Thymus (tissue), 14 donors: ENCODE results near the gene VHLL. TPM values are rescaled to one million over a fixed set of nuclear protein-coding genes. Genes with fewer than 3 reads are reported as not detected.
"Not testable (repeated sequence)": the region's sequence is repeated elsewhere in the genome, so short reads cannot be mapped to it uniquely, and the experiment has no call there.

ENCODE experiments used
- DNase-seq, 9 donors: peaks; one replicate each; pipeline ENCODE4 v3.0.0-alpha.2; 2013; ENCODE audit warnings: low spot score in 9 of 9, low read depth in 6 of 9, missing footprints in 1 of 9
- H3K27ac ChIP-seq, 2 donors: one replicate each; pipeline ENCODE4 v1.5.1; 2013; ENCODE audit warnings: control low read depth in 1 of 2, low read depth in 1 of 2, low read length in 1 of 2, mild to moderate bottlenecking in 1 of 2, moderate library complexity in 1 of 2
- H3K27me3 ChIP-seq, 2 donors: one replicate each; pipeline ENCODE4 v1.5.1; 2013; ENCODE audit warnings: low read length in 1 of 2; ENCODE audit not compliant: control insufficient read depth in 2 of 2, insufficient read depth in 1 of 2
- H3K36me3 ChIP-seq, 2 donors: one replicate each; pipeline ENCODE4 v1.5.1; 2013; ENCODE audit warnings: low read length in 1 of 2, mild to moderate bottlenecking in 1 of 2, moderate library complexity in 1 of 2; ENCODE audit not compliant: control insufficient read depth in 2 of 2, insufficient read depth in 2 of 2
- H3K4me1 ChIP-seq, 2 donors: one replicate each; pipeline ENCODE4 v1.5.1; 2013; ENCODE audit warnings: low read length in 2 of 2; ENCODE audit not compliant: control insufficient read depth in 2 of 2, insufficient read depth in 2 of 2
- H3K4me3 ChIP-seq, 2 donors: one replicate each; pipeline ENCODE4 v1.5.1; 2013; ENCODE audit warnings: low read length in 2 of 2, control low read depth in 1 of 2, mild to moderate bottlenecking in 1 of 2
- H3K9me3 ChIP-seq, 2 donors: one replicate each; pipeline ENCODE4 v1.5.1; 2013; ENCODE audit warnings: low read length in 1 of 2, mild to moderate bottlenecking in 1 of 2; ENCODE audit not compliant: control insufficient read depth in 2 of 2, insufficient read depth in 1 of 2
- WGBS: extraction: QIAGEN DNeasy Blood & Tissue Kit; methylation state at CpG from one replicate; pipeline ENCODE4 v1.1.7; 2013; 5-methylcytosine and 5-hydroxymethylcytosine counted together
- long read RNA-seq, 10 donors: transcript quantifications; one replicate each; lab custom pipeline, GENCODE V29; 2026
- polyA plus RNA-seq: library from polyadenylated mRNA; stranded (reverse); fragments of 200-250 nt; gene quantifications from one replicate; pipeline ENCODE4 v1.2.3, GENCODE V29; 2013
- total RNA-seq: library from RNA; stranded (reverse); fragments of 120-200 nt; gene quantifications from one replicate; pipeline ENCODE4 v1.2.4, GENCODE V29; 2013
- donor health status: healthy.

The VHLL gene
- total RNA-seq (not detected), polyA plus RNA-seq (0.09 TPM)
- long read RNA-seq, donor 1 = 0 reads
- long read RNA-seq, donor 2 = 0 reads
- long read RNA-seq, donor 3 = 0 reads
- long read RNA-seq, donor 4 = 0 reads
- long read RNA-seq, donor 5 = 0 reads
- long read RNA-seq, donor 6 = 0 reads
- long read RNA-seq, donor 7 = 0 reads
- long read RNA-seq, donor 8 = 0 reads
- long read RNA-seq, donor 9 = 0 reads
- long read RNA-seq, donor 10 = 0 reads

DNA sequence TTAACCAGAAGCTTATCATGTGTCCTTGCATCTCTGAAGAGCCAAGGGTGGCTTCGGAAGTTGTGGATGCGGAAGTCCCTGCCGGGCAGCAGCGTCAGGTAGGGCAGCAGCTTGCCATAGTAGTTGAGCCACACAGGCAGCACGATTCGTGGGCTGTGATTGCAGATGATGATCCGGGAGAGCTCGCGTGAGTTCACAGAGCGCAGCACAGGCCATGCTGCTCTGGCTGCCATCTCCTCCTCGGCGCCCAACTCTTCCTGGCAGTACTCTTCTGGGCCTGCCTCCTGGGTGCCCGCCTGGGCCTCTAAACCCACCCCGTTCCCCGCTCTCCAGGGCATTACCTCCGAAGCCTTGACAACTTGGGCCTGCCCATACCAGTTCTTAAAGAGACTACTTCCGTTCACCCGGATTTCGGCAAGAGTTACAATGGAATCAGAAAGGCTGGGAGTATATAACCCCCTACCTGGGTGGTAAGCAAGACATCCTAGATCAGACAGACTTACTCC is at the start of gene VHLL:
VHLL (minus strand) TSS at position 456 of the 506 bp plus-strand sequence; CDS start at position 338, 118 bp downstream.
- DNase-seq = no peak
- H3K36me3 ChIP-seq = peaks cover 0 to 2% of the 10 kb centered on the region in 2 donors
- H3K9me3 ChIP-seq = no peaks in the 10 kb centered on the region
- no peak within 1 kb of the TSS for H3K4me3 ChIP-seq
- no peaks in the 10 kb centered on the region for H3K27me3 ChIP-seq
- 98% methylated on average over 19 of the region's 19 CpGs for WGBS
- H3K4me1 ChIP-seq = peaks cover 9 to 12% of the 10 kb centered on the region in 2 donors
- no peak within 1 kb of the TSS for H3K27ac ChIP-seq

DNA sequence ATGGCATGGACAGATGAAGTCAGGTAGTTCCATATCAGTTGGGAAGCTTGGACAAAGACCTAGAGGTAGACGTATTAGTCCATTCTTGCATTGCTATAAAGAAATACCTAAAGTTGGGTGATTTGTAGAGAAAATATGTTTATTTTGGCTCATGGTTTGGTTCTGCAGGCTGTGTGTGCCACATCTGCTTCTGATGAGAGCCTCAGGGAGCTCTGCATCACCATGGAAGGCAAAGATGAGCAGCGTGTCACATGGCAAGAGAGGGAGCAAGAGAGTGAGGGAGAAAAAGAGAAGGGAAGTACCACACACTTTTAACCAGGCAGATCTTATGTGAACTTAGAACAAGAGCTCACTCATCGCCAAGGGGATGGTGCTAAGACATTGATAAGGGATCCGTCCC is 48.2 kb upstream of the VHLL start:
- H3K4me3 ChIP-seq = no peak overlapping the region
- peaks cover 2 to 26% of the 10 kb centered on the region in 2 donors for H3K27me3 ChIP-seq
- WGBS = 92% methylated on average over 4 of the region's 4 CpGs
- no peak for DNase-seq
- H3K4me1 ChIP-seq = no peaks in the 10 kb centered on the region
- no peaks in the 10 kb centered on the region for H3K9me3 ChIP-seq
- H3K36me3 ChIP-seq = no peaks in the 10 kb centered on the region
- no peak overlapping the region for H3K27ac ChIP-seq

DNA sequence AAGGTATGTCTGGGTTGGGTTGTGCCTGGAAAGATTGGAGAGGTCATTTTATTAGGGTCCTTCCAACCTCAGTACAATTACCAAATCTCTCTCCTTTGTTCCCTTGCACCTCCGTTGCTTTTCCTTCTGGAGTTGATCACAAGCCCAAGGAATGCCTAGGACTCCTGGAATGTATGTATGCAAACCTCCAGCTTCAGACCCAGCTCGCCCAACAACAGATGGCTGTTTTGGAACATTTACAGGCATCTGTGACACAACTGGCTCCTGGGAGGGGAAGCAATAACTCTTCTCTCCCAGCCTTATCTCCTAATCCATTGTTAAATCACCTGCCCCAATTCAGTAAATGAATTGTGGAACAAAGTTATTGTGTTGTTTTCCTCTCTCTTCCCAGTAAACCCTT is 47.5 kb upstream of the VHLL start:
- peaks cover 2 to 24% of the 10 kb centered on the region in 2 donors for H3K27me3 ChIP-seq
- H3K4me3 ChIP-seq = no peak overlapping the region
- H3K4me1 ChIP-seq = no peaks in the 10 kb centered on the region
- no peak overlapping the region for H3K27ac ChIP-seq
- no peaks in the 10 kb centered on the region for H3K9me3 ChIP-seq
- no peak for DNase-seq
- 88% methylated on average over 2 of the region's 2 CpGs for WGBS
- H3K36me3 ChIP-seq = no peaks in the 10 kb centered on the region

DNA sequence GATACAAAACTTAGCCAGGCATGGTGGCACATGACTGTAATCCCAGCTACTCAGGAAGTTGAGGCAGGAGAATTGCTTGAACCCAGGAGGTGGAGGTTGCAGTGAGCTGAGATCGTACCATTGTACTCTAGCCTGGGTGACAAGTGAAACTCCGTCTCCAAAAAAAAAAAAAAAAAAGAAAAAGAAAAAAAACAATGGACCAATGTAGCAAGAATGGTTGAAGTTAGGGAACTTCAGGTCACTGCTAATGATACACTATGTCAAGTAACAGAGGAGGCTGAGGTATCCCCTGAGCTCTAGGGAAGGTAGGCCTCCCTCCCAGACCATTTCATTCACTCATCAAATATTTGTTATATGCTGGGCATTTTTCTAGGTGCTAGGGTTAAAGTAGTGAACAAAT is 46.9 kb upstream of the VHLL start:
- H3K27ac ChIP-seq, H3K4me3 ChIP-seq, H3K36me3 ChIP-seq, H3K9me3 ChIP-seq, DNase-seq, H3K4me1 ChIP-seq: not testable (repeated sequence)
- H3K27me3 ChIP-seq = peaks cover 2 to 24% of the 10 kb centered on the region in 2 donors
- 93% methylated on average over 2 of the region's 2 CpGs for WGBS

DNA sequence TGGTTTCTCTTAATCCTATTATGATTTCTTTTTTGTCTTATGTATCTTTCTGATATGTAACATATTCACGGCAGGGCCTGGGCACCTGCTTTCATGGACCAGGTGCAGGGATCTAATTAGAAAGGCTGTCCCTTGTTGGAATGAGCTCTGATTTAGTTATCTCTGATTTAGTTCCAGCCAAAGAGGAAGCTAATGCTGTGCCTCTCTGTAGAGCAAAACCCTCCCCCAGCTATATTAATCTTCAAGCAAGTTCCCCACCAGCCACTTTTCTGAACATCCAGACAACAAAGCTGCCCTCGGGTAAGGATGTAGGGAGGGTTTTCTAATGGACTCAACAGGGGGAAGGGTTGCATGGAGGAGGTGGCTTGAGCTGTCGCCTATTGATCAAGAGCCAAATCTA is 45.3 kb upstream of the VHLL start:
- WGBS = 74% methylated on average over 3 of the region's 3 CpGs
- Histone ChIP-seq H3K27me3 (peaks cover 2 to 20% of the 10 kb centered on the region in 2 donors), H3K4me1 (no peaks in the 10 kb centered on the region), H3K27ac (no peak overlapping the region), H3K4me3 (no peak overlapping the region), H3K9me3 (no peaks in the 10 kb centered on the region), H3K36me3 (no peaks in the 10 kb centered on the region)
- no peak for DNase-seq

DNA sequence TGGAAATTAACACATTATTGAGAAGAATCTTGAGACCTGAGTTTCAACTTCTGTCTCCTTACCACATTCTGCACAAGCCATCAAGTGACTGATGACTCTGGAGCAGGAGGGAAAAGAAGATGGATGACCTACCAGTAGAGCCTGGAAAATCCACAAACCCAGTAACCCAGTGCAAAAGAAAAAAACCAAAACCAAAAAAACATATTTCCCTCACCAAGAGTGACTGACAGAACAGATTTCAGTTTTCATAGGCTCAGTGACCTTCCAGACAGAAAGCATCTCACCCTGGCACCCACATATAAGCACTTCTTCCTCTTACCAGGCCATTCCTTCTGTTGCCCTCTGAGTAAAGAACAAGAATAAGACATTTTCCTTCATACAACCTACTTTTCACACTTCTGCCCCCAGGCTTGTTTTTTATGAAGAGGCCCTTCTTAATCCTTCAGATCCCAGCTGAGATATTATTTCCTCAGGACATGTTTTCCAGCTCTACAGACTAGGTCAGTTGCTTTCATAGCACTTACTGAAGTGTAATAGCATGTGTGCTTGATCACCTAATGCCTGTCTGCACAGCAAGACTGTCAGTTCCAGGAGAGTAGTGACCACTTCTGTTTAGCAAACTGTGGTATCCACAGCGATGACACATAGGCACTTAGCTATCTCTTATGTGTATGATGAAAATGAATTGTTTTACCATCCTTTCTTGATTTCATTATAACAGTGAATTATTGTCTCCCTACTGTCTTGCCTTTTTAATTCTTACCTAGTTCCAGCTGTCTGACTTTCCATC is 43.3 kb upstream of the VHLL start:
- DNase-seq = no peak
- H3K9me3 ChIP-seq = no peaks in the 10 kb centered on the region
- H3K27me3 ChIP-seq = peaks cover 2 to 12% of the 10 kb centered on the region in 2 donors
- H3K27ac ChIP-seq = no peak overlapping the region
- H3K36me3 ChIP-seq = no peaks in the 10 kb centered on the region
- H3K4me3 ChIP-seq = no peak overlapping the region
- 98% methylated on average over 1 of the region's 1 CpG for WGBS
- H3K4me1 ChIP-seq = peaks cover 0 to under 1% of the 10 kb centered on the region in 2 donors

DNA sequence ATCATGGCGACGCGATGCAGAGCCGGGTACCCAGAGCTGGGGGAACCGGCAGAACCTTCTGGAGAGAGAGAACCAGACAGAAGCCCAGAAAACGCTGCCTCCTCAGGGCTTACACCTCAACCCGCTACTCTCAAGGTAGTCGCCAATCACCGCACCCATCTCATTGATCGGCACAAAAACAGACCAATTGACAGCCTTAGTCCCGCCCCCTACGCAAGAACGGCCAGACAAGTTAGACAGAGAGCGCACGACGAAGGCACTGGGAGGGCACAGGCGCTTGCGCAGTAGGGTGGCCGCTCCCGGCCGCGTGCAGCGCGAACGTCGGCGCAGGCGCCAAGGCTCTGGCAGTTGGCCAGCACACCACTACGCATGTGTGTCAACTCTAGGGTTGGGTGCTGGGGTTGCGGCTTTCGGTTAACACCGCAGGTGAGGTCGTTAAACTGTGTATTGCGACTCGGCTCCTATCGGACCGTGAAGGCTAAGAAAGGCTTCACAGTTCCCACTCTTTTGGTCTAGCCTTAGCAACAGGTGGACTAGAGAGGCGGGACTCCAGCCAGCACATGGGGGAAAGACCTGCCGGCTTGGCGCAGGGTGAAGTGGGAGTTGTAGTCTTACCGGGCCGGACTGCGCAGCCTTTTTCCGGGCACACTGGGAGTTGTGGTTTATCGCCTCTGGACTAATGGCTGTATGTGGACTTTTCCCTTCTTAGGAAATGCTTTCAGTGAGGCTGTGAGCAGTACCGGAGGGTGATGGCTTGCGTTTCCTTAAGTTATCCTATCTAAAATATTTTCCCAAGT is 39.3 kb upstream of the VHLL start, which contains the start of the genes CCT3 and TSACC:
CCT3 (minus strand) TSS at position 113 of the 797 bp plus-strand sequence; CDS start at position 5, 108 bp downstream.
TSACC (plus strand) TSS at position 347 of the 797 bp plus-strand sequence. CDS start 1,232 bp downstream, outside the sequence.
- Histone ChIP-seq H3K27me3 (no peaks in the 10 kb centered on the region), H3K4me1 (peaks cover 10 to 11% of the 10 kb centered on the region in 2 donors), H3K36me3 (peaks cover 18 to 25% of the 10 kb centered on the region in 2 donors), H3K9me3 (no peaks in the 10 kb centered on the region), H3K4me3 (peak within 1 kb of the TSS; percentile 72 to 81), H3K27ac (peak within 1 kb of the TSS; percentile 80 to 96)
- under 1% methylated on average over 47 of the region's 47 CpGs for WGBS
- peak; percentile 99 to 100 (median 100) for DNase-seq

DNA sequence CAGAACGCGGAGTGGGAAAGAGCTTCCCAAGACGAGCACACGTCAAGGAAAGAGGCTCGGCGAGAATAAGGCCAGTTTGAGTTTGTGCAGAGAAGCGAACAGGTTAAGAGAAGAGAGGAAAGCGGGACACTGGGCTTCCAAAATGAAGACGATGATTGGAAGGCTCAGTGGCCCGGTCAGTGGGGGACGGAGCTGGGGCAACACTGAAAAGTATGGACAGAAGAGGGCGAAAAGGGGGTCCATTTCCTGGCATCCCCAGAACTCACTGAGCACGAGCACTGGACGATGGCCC is 38.7 kb upstream of the VHLL start:
- peaks cover 10 to 11% of the 10 kb centered on the region in 2 donors for H3K4me1 ChIP-seq
- H3K27ac ChIP-seq = peak overlapping the region; percentile 59 to 83
- H3K9me3 ChIP-seq = no peaks in the 10 kb centered on the region
- no peaks in the 10 kb centered on the region for H3K27me3 ChIP-seq
- peak overlapping the region; percentile 72 to 81 for H3K4me3 ChIP-seq
- peaks cover 21 to 26% of the 10 kb centered on the region in 2 donors for H3K36me3 ChIP-seq
- under 1% methylated on average over 14 of the region's 14 CpGs for WGBS
- DNase-seq = peak in 1 of 9 donors; percentile 34
